ENCODE measurements around the gene RANBP17.
"Not testable (repeated sequence)": the region's sequence is repeated elsewhere in the genome, so short reads cannot be mapped to it uniquely, and the experiment has no call there.

Gene RANBP17

GRCh38 chr5:171258737-171259415, 397.1 kb downstream of the RANBP17 start:
- DNase-seq = no peak

GRCh38 chr5:171261361-171261760, 399.5 kb downstream of the RANBP17 start:
- no peak for DNase-seq

- DNase-seq = no peak
Observed at GRCh38 chr5:171261904-171262303, 400.1 kb downstream of the RANBP17 start.

GRCh38 chr5:171263181-171263580, 401.4 kb downstream of the RANBP17 start:
- no peak for DNase-seq

- DNase-seq = no peak
Observed at GRCh38 chr5:171264843-171265242, 403.0 kb downstream of the RANBP17 start.

GRCh38 chr5:171268700-171269620, 407.1 kb downstream of the RANBP17 start:
- DNase-seq = no peak

- no peak for DNase-seq
Observed at GRCh38 chr5:171269717-171270116, 407.9 kb downstream of the RANBP17 start.

GRCh38 chr5:171270136-171270535, 408.3 kb downstream of the RANBP17 start:
- DNase-seq = no peak

GRCh38 chr5:171271798-171272197, 410.0 kb downstream of the RANBP17 start:
- no peak for DNase-seq

GRCh38 chr5:171272996-171273970, 411.5 kb downstream of the RANBP17 start:
- DNase-seq = no peak

- DNase-seq = no peak
Observed at GRCh38 chr5:171275841-171276544, 414.2 kb downstream of the RANBP17 start.

- no peak for DNase-seq
Observed at GRCh38 chr5:171283753-171284152, 421.9 kb downstream of the RANBP17 start.

- no peak for DNase-seq
Observed at GRCh38 chr5:171285465-171285864, 423.6 kb downstream of the RANBP17 start.

GRCh38 chr5:171288066-171288465, 426.2 kb downstream of the RANBP17 start:
- DNase-seq = no peak

- no peak for DNase-seq
Observed at GRCh38 chr5:171291371-171291770, 429.6 kb downstream of the RANBP17 start.

GRCh38 chr5:171295299-171295698, 433.5 kb downstream of the RANBP17 start:
- DNase-seq = no peak

GRCh38 chr5:171295801-171296200, 434.0 kb downstream of the RANBP17 start:
- no peak for DNase-seq

- DNase-seq = not testable (repeated sequence)
Observed at GRCh38 chr5:171297941-171298340, 436.1 kb downstream of the RANBP17 start.

- DNase-seq = no peak
Observed at GRCh38 chr5:171299228-171299627, 437.4 kb downstream of the RANBP17 start.

- no peak for DNase-seq
Observed at GRCh38 chr5:171299851-171300250, 438.0 kb downstream of the RANBP17 start.

GRCh38 chr5:171300358-171300757, 438.5 kb downstream of the RANBP17 start:
- DNase-seq = no peak

GRCh38 chr5:171306166-171306565, 444.3 kb downstream of the RANBP17 start:
- no peak for DNase-seq
